DMS79 (cell line): ENCODE measurements around the gene AP1G2.

Experiments
- DNase-seq: peaks from one replicate; lab custom pipeline; 2025; lab: John Stamatoyannopoulos, UW

Gene AP1G2

GRCh38 chr14:23556700-23557440, 10.7 kb downstream of the AP1G2 start:
- peak; percentile 22 for DNase-seq

GRCh38 chr14:23555882-23556699, 11.5 kb downstream of the AP1G2 start, which contains the start of gene THTPA:
TSS of gene THTPA (plus strand) at chr14:23556271. CDS start at chr14:23556758, 487 bp downstream.
- peak; percentile 91 for DNase-seq

- DNase-seq: no peak
These were observed 12.1 kb downstream of the AP1G2 start for GRCh38 chr14:23555533-23555881.

GRCh38 chr14:23551266-23552028, 16.1 kb downstream of the AP1G2 start, which contains the start of gene ZFHX2:
TSS of gene ZFHX2 (minus strand) at chr14:23551765. CDS start at chr14:23535325, 16,440 bp downstream.
- DNase-seq: peak; percentile 87

GRCh38 chr14:23550812-23551265, 16.8 kb downstream of the AP1G2 start:
- no peak for DNase-seq

GRCh38 chr14:23550131-23550811, 17.3 kb downstream of the AP1G2 start:
- no peak for DNase-seq

GRCh38 chr14:23548351-23549318, 19.0 kb downstream of the AP1G2 start:
- DNase-seq: no peak

- no peak for DNase-seq
These were observed 19.7 kb downstream of the AP1G2 start for GRCh38 chr14:23547924-23548323.

GRCh38 chr14:23546450-23547035, 21.0 kb downstream of the AP1G2 start:
- DNase-seq: no peak

GRCh38 chr14:23545740-23546365, 21.7 kb downstream of the AP1G2 start:
- DNase-seq: no peak

- DNase-seq: no peak
These were observed 22.8 kb downstream of the AP1G2 start for GRCh38 chr14:23544511-23545447.

GRCh38 chr14:23543403-23543802, 24.2 kb downstream of the AP1G2 start:
- DNase-seq: no peak

GRCh38 chr14:23542261-23542660, 25.3 kb downstream of the AP1G2 start:
- no peak for DNase-seq

GRCh38 chr14:23540141-23540469, 27.5 kb downstream of the AP1G2 start:
- DNase-seq: no peak

- peak; percentile 37 for DNase-seq
These were observed 28.1 kb downstream of the AP1G2 start for GRCh38 chr14:23539248-23540140.

- DNase-seq: no peak
These were observed 28.8 kb downstream of the AP1G2 start for GRCh38 chr14:23538785-23539184.

GRCh38 chr14:23538050-23538718, 29.4 kb downstream of the AP1G2 start:
- no peak for DNase-seq
